GM19240 (cell line): ENCODE measurements around the gene RACK1.

Source experiments
- DNase-seq: peaks from one replicate; pipeline ENCODE4 v3.0.0; 2011; ENCODE audit warnings: low spot score; ENCODE audit not compliant: insufficient read length

RACK1 gene

GRCh38 chr5:181198106-181198685, 45.5 kb downstream of the RACK1 start:
- no peak for DNase-seq

GRCh38 chr5:181197326-181197951, 46.3 kb downstream of the RACK1 start:
- DNase-seq, result no peak

GRCh38 chr5:181195249-181195761, 48.4 kb downstream of the RACK1 start:
- DNase-seq, result no peak

GRCh38 chr5:181194489-181195248, 49.0 kb downstream of the RACK1 start:
- no peak for DNase-seq

- no peak for DNase-seq
Observed at GRCh38 chr5:181193656-181194055, 50.0 kb downstream of the RACK1 start.

- DNase-seq, result no peak
Observed at GRCh38 chr5:181192337-181193046, 51.2 kb downstream of the RACK1 start.

- DNase-seq, result peak; percentile 91
Observed at GRCh38 chr5:181191526-181192336, 52.0 kb downstream of the RACK1 start.

GRCh38 chr5:181190711-181191525, 52.8 kb downstream of the RACK1 start:
- DNase-seq, result no peak

- no peak for DNase-seq
Observed at GRCh38 chr5:181189962-181190710, 53.6 kb downstream of the RACK1 start.

GRCh38 chr5:181189363-181189961, 54.2 kb downstream of the RACK1 start:
- no peak for DNase-seq

GRCh38 chr5:181188700-181189362, 54.9 kb downstream of the RACK1 start:
- no peak for DNase-seq

- no peak for DNase-seq
Observed at GRCh38 chr5:181187500-181188213, 56.0 kb downstream of the RACK1 start.

GRCh38 chr5:181186986-181187499, 56.7 kb downstream of the RACK1 start:
- no peak for DNase-seq
